Tibial artery (tissue), 4 donors: ENCODE measurements around the gene RPL22.

Experiments
- DNase-seq, 2 donors: peaks; one replicate each; pipeline ENCODE4 v3.0.0-alpha.2; 2019
- H3K27ac ChIP-seq, 2 donors: fragments of 200-600 bp; sonication (generic) in 1 of 2; 1 replicate in 1 of 2; 2 replicates in 1 of 2; pipeline ENCODE4 v1.5.1; 2018 to 2019; ENCODE audit warnings: mild to moderate bottlenecking in 1 of 2
- H3K27me3 ChIP-seq, 2 donors: fragments of 200-600 bp; sonication (generic) in 1 of 2; one replicate each; pipeline versions ENCODE4 v1.5.1 to v1.6.0; 2016 to 2019
- H3K36me3 ChIP-seq, 3 donors: fragments of 200-600 bp; sonication (generic) in 2 of 3; one replicate each; pipeline ENCODE4 v1.5.1; 2016 to 2019; ENCODE audit warnings: mild to moderate bottlenecking in 2 of 3
- H3K4me1 ChIP-seq, 4 donors: fragments of 200-600 bp; sonication (generic) in 2 of 4; 1 replicate in 3 of 4; 2 replicates in 1 of 4; pipeline ENCODE4 v1.5.1; 2016 to 2019
- H3K4me3 ChIP-seq, 2 donors: fragments of 200-600 bp; sonication (generic) in 1 of 2; 1 replicate in 1 of 2; 2 replicates in 1 of 2; pipeline ENCODE4 v1.5.1; 2018 to 2019; ENCODE audit warnings: mild to moderate bottlenecking in 2 of 2
- H3K9me3 ChIP-seq, 3 donors: fragments of 200-600 bp; sonication (generic) in 1 of 3; one replicate each; pipeline ENCODE4 v1.5.1; 2016 to 2019
- intact Hi-C: fragments of 100-400 bp; cut with DNase I; formaldehyde crosslinking; loops from one replicate; pipeline ENCODE4 v1.15.0; 2023; ENCODE audit warnings: low total_unique reads
- TF ChIP-seq, protein P1 (sequence below), 2 experiments: fragments of 200-600 bp in 1 of 2; fragments of 450-650 bp in 1 of 2; IDR thresholded peaks; one replicate each; pipeline ENCODE4 v1.5.1; 2017 to 2019; ENCODE audit warnings: antibody characterized with exemption in 2 of 2, mild to moderate bottlenecking in 1 of 2, moderate library complexity in 1 of 2

Gene RPL22

DNA sequence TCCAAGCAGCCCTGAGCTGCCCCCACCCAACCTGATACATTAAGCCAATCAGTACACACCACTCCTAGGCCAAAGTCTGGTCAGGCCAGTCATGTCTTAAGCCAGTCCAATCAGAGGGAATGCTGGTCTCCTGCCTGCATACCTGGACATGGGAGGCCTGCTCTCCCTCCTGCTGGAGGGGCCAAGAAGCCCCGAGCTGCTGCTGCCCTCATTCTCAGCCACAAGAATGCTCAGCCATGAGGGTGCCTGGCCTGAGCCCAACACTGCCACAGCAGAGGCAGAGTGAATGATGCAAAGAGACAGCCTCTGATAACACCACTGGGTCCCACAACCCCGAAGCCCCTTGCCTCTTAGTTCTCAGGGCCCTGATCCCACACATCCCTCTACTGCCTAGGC, 42.3 kb downstream of the RPL22 start:
- TF ChIP-seq, protein P1, sequence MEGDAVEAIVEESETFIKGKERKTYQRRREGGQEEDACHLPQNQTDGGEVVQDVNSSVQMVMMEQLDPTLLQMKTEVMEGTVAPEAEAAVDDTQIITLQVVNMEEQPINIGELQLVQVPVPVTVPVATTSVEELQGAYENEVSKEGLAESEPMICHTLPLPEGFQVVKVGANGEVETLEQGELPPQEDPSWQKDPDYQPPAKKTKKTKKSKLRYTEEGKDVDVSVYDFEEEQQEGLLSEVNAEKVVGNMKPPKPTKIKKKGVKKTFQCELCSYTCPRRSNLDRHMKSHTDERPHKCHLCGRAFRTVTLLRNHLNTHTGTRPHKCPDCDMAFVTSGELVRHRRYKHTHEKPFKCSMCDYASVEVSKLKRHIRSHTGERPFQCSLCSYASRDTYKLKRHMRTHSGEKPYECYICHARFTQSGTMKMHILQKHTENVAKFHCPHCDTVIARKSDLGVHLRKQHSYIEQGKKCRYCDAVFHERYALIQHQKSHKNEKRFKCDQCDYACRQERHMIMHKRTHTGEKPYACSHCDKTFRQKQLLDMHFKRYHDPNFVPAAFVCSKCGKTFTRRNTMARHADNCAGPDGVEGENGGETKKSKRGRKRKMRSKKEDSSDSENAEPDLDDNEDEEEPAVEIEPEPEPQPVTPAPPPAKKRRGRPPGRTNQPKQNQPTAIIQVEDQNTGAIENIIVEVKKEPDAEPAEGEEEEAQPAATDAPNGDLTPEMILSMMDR (IDR thresholded peaks at IDR 0.05) = no peak
- intact Hi-C loops = no loop called here
- H3K27ac ChIP-seq = no peak overlapping the region

DNA sequence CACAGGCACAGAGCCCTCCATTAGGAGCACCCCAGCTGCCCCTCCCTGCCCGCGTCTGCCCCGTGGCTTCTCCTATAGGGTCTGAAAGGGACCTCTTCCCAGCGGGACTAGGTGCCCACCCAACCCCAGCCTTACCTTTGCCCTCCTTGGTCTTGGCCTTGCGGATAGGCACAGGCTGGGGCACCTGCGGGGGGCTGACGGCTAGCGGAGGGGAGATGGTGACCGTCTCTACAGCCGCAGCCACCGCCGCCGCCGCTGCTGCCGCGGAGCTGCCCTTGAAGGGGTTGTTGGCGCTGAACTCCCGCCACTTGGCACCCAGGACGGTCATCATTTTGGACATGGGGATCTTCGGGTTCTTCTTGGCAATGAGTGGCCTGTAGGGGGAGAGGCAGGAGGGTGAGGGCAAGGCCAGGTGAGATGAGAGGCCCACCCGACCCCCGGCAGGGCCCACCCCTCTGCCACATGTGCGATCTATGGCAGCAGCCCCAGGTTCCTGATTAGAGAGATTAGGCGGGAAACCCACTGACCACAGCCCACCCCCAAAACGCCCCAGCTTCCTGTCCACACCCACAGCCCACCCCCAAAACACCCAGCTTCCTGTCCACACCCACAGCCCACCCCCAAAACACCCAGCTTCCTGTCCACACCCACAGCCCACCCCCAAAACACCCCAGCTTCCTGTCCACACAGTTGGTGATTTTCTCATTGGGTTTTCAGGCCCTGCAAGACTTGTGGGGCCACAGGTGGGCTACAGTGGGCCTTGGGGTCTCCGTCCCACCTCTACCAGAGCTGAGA, 44.7 kb downstream of the RPL22 start:
- H3K4me1 ChIP-seq = no peaks in the 10 kb centered on the region
- H3K4me3 ChIP-seq = no peak overlapping the region
- no peaks in the 10 kb centered on the region for H3K36me3 ChIP-seq
- H3K9me3 ChIP-seq = no peaks in the 10 kb centered on the region
- TF ChIP-seq, protein P1 (IDR thresholded peaks at IDR 0.05) = no peak
- intact Hi-C loops = no loop called here
- no peak for DNase-seq
- H3K27ac ChIP-seq = no peak overlapping the region
- peaks cover 0 to 9% of the 10 kb centered on the region in 2 donors for H3K27me3 ChIP-seq

More for the DNA sequence above, 42.3 kb downstream of the RPL22 start:
- Histone ChIP-seq H3K4me3 (no peak overlapping the region), H3K9me3 (no peaks in the 10 kb centered on the region), H3K27me3 (peaks cover 0 to 24% of the 10 kb centered on the region in 2 donors), H3K36me3 (no peaks in the 10 kb centered on the region), H3K4me1 (no peaks in the 10 kb centered on the region)
- no peak for DNase-seq

DNA sequence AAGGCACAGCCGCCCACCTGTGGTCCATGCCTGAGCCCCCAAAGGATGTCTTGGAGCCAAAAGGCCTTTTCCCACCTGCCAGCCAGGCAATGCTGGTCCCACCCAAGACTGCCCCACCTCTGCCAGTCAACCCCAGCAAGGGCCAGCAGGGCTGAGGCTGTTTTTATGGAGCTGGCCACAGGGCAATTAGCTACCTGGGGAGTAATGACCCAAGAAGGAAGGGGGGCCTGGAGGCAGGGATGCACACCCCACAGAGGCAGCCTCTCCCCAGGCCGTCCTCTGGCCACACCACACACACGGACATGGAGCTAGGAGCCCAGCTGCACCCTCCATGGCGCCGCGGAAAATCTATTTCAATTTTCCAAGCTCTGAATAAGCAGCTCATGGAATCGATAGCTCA, 46.5 kb downstream of the RPL22 start:
- Histone ChIP-seq H3K27me3 (peaks cover 0 to 22% of the 10 kb centered on the region in 2 donors), H3K36me3 (no peaks in the 10 kb centered on the region), H3K9me3 (no peaks in the 10 kb centered on the region), H3K4me3 (no peak overlapping the region), H3K4me1 (peaks cover 0 to 8% (median 4%) of the 10 kb centered on the region in 4 donors), H3K27ac (no peak overlapping the region)
- TF ChIP-seq, protein P1 (IDR thresholded peaks at IDR 0.05) = no peak
- intact Hi-C loops = no loop called here
- DNase-seq = no peak

DNA sequence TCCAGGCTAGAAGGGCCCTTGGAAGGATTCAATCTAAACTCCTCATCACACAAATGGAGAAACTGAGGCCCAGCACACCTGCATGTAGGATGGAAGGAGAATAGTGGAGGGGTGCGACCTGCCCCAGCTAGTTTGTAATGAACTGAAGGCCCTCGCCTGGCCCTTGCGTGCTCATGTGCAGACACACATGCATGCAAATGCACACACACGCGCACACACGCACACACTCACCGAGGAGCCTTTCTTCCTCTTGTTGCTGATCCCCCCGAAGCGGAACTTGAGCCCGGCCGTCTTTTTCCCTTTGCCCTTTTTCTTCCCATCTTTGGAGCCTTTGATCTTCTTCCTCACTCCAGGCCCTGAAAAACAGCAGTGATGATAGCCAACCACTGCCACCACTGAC, 47.2 kb downstream of the RPL22 start:
- Histone ChIP-seq H3K4me3 (no peak overlapping the region), H3K4me1 (peaks cover 0 to 8% (median 4%) of the 10 kb centered on the region in 4 donors), H3K27me3 (peaks cover 0 to 29% of the 10 kb centered on the region in 2 donors), H3K9me3 (no peaks in the 10 kb centered on the region), H3K27ac (no peak overlapping the region), H3K36me3 (no peaks in the 10 kb centered on the region)
- no peak for DNase-seq
- TF ChIP-seq, protein P1 (IDR thresholded peaks at IDR 0.05) = no peak
- intact Hi-C loops = no loop called here

DNA sequence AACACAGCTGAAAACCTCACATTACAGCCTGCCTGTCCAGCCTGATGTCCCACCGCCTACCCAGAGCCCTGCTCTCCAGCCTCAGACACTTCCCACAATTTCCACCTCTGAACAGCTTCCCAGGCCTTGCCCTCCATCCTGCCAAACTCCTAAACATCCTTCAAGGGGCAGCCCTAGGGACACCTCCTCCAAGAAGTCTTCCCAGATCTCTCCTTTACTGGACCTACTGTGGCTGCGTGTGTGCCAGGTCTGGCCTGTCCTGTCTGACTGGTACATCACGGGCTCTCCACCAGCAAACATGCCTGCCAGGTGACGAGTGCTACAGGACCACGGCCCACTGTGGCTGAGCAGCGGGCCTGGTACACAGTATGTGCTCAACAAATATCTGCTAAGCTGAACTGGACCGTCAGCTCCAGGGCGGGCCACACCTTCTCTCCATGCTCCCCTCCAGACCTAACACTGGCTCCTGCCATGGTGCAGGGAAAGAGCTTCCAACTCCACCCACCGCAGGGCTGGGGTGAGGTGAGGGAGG, 48.0 kb downstream of the RPL22 start:
- no peaks in the 10 kb centered on the region for H3K36me3 ChIP-seq
- TF ChIP-seq, protein P1 (IDR thresholded peaks at IDR 0.05) = no peak
- H3K27me3 ChIP-seq = peaks cover 0 to 37% of the 10 kb centered on the region in 2 donors
- H3K4me1 ChIP-seq = peaks cover 0 to 8% (median 4%) of the 10 kb centered on the region in 4 donors
- no peaks in the 10 kb centered on the region for H3K9me3 ChIP-seq
- no peak overlapping the region for H3K4me3 ChIP-seq
- intact Hi-C loops = no loop called here
- DNase-seq = no peak
- no peak overlapping the region for H3K27ac ChIP-seq
